Tibial artery (tissue), 4 donors: ENCODE data around the gene SLC28A1.

Experiments used
- DNase-seq, 2 donors: peaks; one replicate each; pipeline ENCODE4 v3.0.0-alpha.2; 2019
- H3K27ac ChIP-seq, 2 donors: fragments of 200-600 bp; sonication (generic) in 1 of 2; 1 replicate in 1 of 2; 2 replicates in 1 of 2; pipeline ENCODE4 v1.5.1; 2018 to 2019; ENCODE audit warnings: mild to moderate bottlenecking in 1 of 2
- H3K27me3 ChIP-seq, 2 donors: fragments of 200-600 bp; sonication (generic) in 1 of 2; one replicate each; pipeline versions ENCODE4 v1.5.1 to v1.6.0; 2016 to 2019
- H3K36me3 ChIP-seq, 3 donors: fragments of 200-600 bp; sonication (generic) in 2 of 3; one replicate each; pipeline ENCODE4 v1.5.1; 2016 to 2019; ENCODE audit warnings: mild to moderate bottlenecking in 2 of 3
- H3K4me1 ChIP-seq, 4 donors: fragments of 200-600 bp; sonication (generic) in 2 of 4; 1 replicate in 3 of 4; 2 replicates in 1 of 4; pipeline ENCODE4 v1.5.1; 2016 to 2019
- H3K4me3 ChIP-seq, 2 donors: fragments of 200-600 bp; sonication (generic) in 1 of 2; 1 replicate in 1 of 2; 2 replicates in 1 of 2; pipeline ENCODE4 v1.5.1; 2018 to 2019; ENCODE audit warnings: mild to moderate bottlenecking in 2 of 2
- H3K9me3 ChIP-seq, 3 donors: fragments of 200-600 bp; sonication (generic) in 1 of 3; one replicate each; pipeline ENCODE4 v1.5.1; 2016 to 2019
- CTCF ChIP-seq, 2 experiments: fragments of 200-600 bp in 1 of 2; fragments of 450-650 bp in 1 of 2; IDR thresholded peaks; one replicate each; pipeline ENCODE4 v1.5.1; 2017 to 2019; ENCODE audit warnings: antibody characterized with exemption in 2 of 2, mild to moderate bottlenecking in 1 of 2, moderate library complexity in 1 of 2
- intact Hi-C: fragments of 100-400 bp; cut with DNase I; formaldehyde crosslinking; loops from one replicate; pipeline ENCODE4 v1.15.0; 2023; ENCODE audit warnings: low total_unique reads

SLC28A1 gene

GRCh38 chr15:84861781-84862180 lies 22.7 kb upstream of the SLC28A1 start:
- Histone ChIP-seq H3K9me3 (no peaks in the 10 kb centered on the region), H3K4me1 (peaks cover 0 to 28% (median 24%) of the 10 kb centered on the region in 4 donors), H3K27ac (peak overlapping the region in 1 of 2 donors; percentile 66), H3K4me3 (no peak overlapping the region), H3K36me3 (peaks cover 28 to 48% (median 38%) of the 10 kb centered on the region in 3 donors), H3K27me3 (no peaks in the 10 kb centered on the region)
- intact Hi-C loops, result no loop called here
- DNase-seq, result no peak
- no peak for TF ChIP-seq CTCF (IDR thresholded peaks at IDR 0.05)

DNA sequence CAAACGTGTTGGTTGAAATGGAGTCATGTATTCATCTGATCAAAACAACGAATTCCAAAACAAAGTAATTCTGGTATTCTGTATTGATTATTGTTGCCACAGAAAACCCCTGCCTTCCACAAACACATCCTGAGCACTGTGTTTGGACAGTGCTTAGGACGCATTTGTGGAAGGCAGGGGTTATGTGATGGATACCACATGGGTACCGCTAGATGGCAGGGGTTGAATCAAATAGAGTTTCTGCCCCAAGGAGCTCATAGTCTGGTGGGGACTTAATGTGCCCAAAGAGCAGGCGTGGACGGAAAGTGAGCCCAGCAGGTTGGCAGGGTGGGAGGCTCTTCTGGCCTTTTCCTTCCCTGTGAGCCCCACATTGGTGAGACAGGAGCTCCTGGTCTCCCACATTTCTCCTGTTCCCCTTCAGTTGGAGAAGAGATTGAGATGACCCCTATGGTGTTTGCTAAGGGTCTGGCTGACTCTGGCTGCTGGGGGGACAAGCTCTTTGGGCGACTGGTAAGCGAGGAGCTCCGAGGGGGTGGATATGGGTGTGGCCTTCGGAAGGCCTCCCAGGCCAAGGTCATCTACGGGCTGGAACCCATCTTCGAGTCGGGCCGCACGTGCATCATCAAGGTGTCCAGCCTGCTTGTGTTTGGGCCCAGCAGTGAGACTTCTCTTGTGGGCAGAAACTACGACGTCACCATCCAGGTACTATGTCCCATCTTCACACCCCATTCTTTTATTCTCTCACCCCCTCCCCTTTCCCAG lies 22.1 kb upstream of the SLC28A1 start:
- no peak overlapping the region for H3K4me3 ChIP-seq
- intact Hi-C loops, result no loop called here
- peak overlapping the region in 1 of 2 donors; percentile 66 for H3K27ac ChIP-seq
- H3K9me3 ChIP-seq, result no peaks in the 10 kb centered on the region
- H3K4me1 ChIP-seq, result peaks cover 0 to 28% (median 24%) of the 10 kb centered on the region in 4 donors
- H3K27me3 ChIP-seq, result no peaks in the 10 kb centered on the region
- peaks cover 22 to 43% (median 36%) of the 10 kb centered on the region in 3 donors for H3K36me3 ChIP-seq
- no peak for DNase-seq
- no peak for TF ChIP-seq CTCF (IDR thresholded peaks at IDR 0.05)

DNA sequence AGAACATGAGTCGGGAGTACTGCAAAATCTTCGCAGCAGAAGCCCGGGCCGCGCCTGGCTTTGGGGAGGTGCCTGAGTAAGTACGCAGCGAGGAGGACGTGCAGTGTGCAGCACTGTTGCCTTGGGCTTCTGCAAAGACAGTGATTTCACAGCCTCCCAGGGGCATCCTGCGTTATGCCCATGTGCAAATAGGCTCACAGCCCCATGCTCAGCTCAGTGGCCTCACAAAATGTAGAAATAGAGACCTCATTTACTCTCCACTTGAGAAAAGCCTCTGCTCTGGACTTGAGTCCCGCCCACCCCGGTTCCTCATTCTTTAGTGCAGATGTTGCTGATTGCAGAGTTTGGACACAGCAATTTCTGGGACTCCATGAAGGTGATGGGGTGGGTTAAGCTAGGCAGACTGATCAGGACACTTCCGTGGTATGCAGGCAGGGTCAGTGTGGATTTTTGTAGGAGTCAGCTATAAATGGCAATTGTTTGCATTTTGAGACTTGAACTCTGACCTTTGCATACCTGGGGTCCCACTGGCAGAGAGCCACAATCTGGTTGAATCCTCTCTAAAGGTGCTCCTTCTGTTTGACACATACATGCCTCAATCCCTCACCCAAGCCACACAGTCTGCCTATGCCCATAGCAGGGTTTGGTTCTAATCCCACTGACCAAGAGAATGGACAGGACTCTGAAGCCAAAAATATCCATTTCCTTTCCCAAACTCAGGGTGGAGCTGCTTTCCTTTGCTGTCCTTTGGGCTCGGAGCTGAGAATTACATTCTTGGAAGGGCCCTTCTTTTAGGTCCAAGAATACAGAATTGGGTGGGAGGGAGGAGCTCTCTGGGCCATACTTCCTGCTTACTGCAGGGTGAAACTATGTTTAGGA lies 20.7 kb upstream of the SLC28A1 start:
- H3K4me3 ChIP-seq, result no peak overlapping the region
- H3K4me1 ChIP-seq, result peaks cover 0 to 28% (median 24%) of the 10 kb centered on the region in 4 donors
- intact Hi-C loops, result loop anchor here (2.0 kb wide), 1 partner anchor 61 kb away; no protein-coding TSS in a partner anchor
- H3K27ac ChIP-seq, result peak overlapping the region; percentile 51 to 66
- peak; percentile 48 to 51 for TF ChIP-seq CTCF (IDR thresholded peaks at IDR 0.05)
- H3K27me3 ChIP-seq, result no peaks in the 10 kb centered on the region
- H3K36me3 ChIP-seq, result peaks cover 18 to 42% (median 36%) of the 10 kb centered on the region in 3 donors
- no peaks in the 10 kb centered on the region for H3K9me3 ChIP-seq
- no peak for DNase-seq

- TF ChIP-seq CTCF (IDR thresholded peaks at IDR 0.05), result no peak
- H3K4me1 ChIP-seq, result peaks cover 0 to 28% (median 23%) of the 10 kb centered on the region in 4 donors
- intact Hi-C loops, result loop anchor here (2.0 kb wide), 1 partner anchor 60 kb away; no protein-coding TSS in a partner anchor
- peaks cover 12 to 44% (median 39%) of the 10 kb centered on the region in 3 donors for H3K36me3 ChIP-seq
- H3K27ac ChIP-seq, result peak overlapping the region; percentile 51 to 66
- H3K27me3 ChIP-seq, result no peaks in the 10 kb centered on the region
- H3K4me3 ChIP-seq, result no peak overlapping the region
- DNase-seq, result no peak
- H3K9me3 ChIP-seq, result no peaks in the 10 kb centered on the region
Measured at GRCh38 chr15:84864444-84864795, 20.0 kb upstream of the SLC28A1 start.

DNA sequence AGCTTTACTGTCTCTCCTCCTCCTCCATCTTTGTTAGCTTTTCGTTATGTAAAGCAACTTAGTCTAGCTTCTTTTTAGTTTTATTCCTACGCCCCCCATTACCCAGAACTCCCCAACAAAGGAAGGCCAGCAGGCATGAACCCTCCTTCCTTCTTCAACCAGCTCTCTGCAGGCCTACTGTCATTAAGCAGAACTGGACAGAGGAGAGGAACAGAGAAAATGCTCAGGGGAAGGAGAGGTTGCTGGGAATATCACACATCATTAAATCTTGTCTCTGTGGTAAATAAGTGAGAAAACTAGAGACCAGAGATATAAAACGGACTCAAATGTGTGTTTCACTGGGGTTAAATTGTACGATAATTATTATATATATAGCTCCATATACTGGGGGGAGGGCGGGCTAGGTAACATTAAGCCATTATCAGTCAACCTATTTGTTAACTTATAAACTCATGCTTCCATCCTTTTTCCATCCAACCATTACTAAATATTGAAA lies 19.3 kb upstream of the SLC28A1 start:
- H3K27me3 ChIP-seq, result no peaks in the 10 kb centered on the region
- no peak for TF ChIP-seq CTCF (IDR thresholded peaks at IDR 0.05)
- peaks cover 8 to 43% (median 38%) of the 10 kb centered on the region in 3 donors for H3K36me3 ChIP-seq
- no peak for DNase-seq
- H3K4me1 ChIP-seq, result peaks cover 0 to 28% (median 21%) of the 10 kb centered on the region in 4 donors
- H3K27ac ChIP-seq, result peak overlapping the region; percentile 51 to 66
- intact Hi-C loops, result loop anchor here (2.0 kb wide), 1 partner anchor 60 kb away; no protein-coding TSS in a partner anchor
- no peaks in the 10 kb centered on the region for H3K9me3 ChIP-seq
- H3K4me3 ChIP-seq, result no peak overlapping the region
